KMS-11 (cell line): ENCODE results near the gene EMP1.

ENCODE experiments used
- H2AFZ ChIP-seq: fragments of 200-600 bp; sonication (generic); 2 replicates; pipeline ENCODE4 v1.6.1; 2016; ENCODE audit warnings: antibody characterized with exemption, mixed run types, low read depth
- H3K27ac ChIP-seq: fragments of 200-600 bp; sonication (generic); 2 replicates; pipeline ENCODE4 v1.6.1; 2016; ENCODE audit warnings: mild to moderate bottlenecking, mixed run types
- H3K27me3 ChIP-seq: fragments of 200-600 bp; sonication (generic); 2 replicates; pipeline ENCODE4 v1.6.1; 2017; ENCODE audit warnings: mild to moderate bottlenecking, low read depth, mixed run types, moderate library complexity; ENCODE audit not compliant: insufficient read depth
- H3K36me3 ChIP-seq: fragments of 200-600 bp; sonication (generic); 2 replicates; pipeline ENCODE4 v1.6.1; 2017; ENCODE audit warnings: mild to moderate bottlenecking, mixed run types; ENCODE audit not compliant: insufficient read depth
- H3K4me1 ChIP-seq: fragments of 200-600 bp; sonication (generic); 2 replicates; pipeline ENCODE4 v1.6.1; 2016; ENCODE audit warnings: mild to moderate bottlenecking, low read depth, mixed run types; ENCODE audit not compliant: poor library complexity, severe bottlenecking
- H3K4me2 ChIP-seq: fragments of 200-600 bp; sonication (generic); 2 replicates; pipeline ENCODE4 v1.7.0; 2016; ENCODE audit warnings: mild to moderate bottlenecking, mixed run types
- H3K4me3 ChIP-seq: fragments of 200-600 bp; sonication (generic); IDR thresholded peaks from 2 replicates; pipeline ENCODE4 v1.6.1; 2017; ENCODE audit warnings: low read depth, low read length, mixed read lengths; ENCODE audit not compliant: insufficient read depth
- H3K79me2 ChIP-seq: fragments of 200-600 bp; sonication (generic); 2 replicates; pipeline ENCODE4 v1.6.1; 2016; ENCODE audit warnings: low read depth, mixed run types; ENCODE audit not compliant: insufficient read depth
- H3K9ac ChIP-seq: fragments of 200-600 bp; sonication (generic); 2 replicates; pipeline ENCODE4 v1.6.1; 2016; ENCODE audit warnings: mild to moderate bottlenecking, mixed run types
- H4K20me1 ChIP-seq: fragments of 200-600 bp; sonication (generic); 2 replicates; pipeline ENCODE4 v1.6.1; 2016; ENCODE audit warnings: mild to moderate bottlenecking, mixed run types; ENCODE audit not compliant: insufficient read depth
- TF ChIP-seq, protein P1 (sequence below): fragments of 200-600 bp; sonication (generic); conservative IDR thresholded peaks from 2 replicates; pipeline ENCODE4 v1.6.1; 2017; ENCODE audit warnings: low read depth, mild to moderate bottlenecking, antibody characterized with exemption, low read length, moderate library complexity, mixed read lengths

Gene EMP1

DNA sequence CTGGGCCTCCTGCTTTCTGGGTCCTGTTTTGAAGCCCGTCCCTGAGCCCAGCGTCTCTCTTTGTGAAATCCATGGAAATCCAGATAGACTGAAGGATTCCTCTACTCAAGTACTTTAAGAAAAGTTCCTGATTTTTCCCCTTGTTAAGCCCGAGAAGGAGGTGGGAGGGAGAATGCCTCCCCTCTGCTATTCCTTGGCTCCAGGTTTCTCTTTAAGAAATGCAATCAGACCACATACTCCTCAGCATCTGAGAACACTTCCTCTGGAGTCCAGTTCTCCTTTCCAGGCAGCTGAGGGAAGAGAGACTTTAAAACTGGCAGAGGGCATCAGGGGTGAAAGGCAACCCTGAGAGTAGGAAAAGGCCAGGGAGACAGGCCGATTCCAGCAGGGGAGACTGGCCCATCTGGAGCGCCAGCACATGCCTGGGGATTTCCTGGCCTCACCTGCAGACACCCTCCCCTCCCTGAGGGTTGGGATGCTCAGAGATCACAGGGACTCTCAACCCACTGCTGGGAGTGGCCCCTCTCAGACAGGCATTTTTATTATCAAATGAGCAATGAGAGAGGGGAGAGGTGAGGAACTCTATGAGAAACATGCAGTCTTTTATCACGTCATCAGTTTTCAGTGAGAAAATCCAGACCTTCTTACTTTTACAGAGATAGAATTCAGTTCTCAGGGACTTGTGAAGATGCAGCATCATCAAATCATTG lies 2.0 kb upstream of the EMP1 start:
- H3K27me3 ChIP-seq = no peaks in the 10 kb centered on the region
- H2AFZ ChIP-seq = no peak overlapping the region
- no peak overlapping the region for H3K4me3 ChIP-seq
- no peak overlapping the region for H3K27ac ChIP-seq
- no peaks in the 10 kb centered on the region for H3K4me1 ChIP-seq
- H3K79me2 ChIP-seq = no peaks in the 10 kb centered on the region
- no peaks in the 10 kb centered on the region for H3K36me3 ChIP-seq
- H4K20me1 ChIP-seq = no peaks in the 10 kb centered on the region
- no peak overlapping the region for H3K9ac ChIP-seq
- TF ChIP-seq, protein P1, sequence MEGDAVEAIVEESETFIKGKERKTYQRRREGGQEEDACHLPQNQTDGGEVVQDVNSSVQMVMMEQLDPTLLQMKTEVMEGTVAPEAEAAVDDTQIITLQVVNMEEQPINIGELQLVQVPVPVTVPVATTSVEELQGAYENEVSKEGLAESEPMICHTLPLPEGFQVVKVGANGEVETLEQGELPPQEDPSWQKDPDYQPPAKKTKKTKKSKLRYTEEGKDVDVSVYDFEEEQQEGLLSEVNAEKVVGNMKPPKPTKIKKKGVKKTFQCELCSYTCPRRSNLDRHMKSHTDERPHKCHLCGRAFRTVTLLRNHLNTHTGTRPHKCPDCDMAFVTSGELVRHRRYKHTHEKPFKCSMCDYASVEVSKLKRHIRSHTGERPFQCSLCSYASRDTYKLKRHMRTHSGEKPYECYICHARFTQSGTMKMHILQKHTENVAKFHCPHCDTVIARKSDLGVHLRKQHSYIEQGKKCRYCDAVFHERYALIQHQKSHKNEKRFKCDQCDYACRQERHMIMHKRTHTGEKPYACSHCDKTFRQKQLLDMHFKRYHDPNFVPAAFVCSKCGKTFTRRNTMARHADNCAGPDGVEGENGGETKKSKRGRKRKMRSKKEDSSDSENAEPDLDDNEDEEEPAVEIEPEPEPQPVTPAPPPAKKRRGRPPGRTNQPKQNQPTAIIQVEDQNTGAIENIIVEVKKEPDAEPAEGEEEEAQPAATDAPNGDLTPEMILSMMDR = no peak
- H3K4me2 ChIP-seq = no peak overlapping the region

DNA sequence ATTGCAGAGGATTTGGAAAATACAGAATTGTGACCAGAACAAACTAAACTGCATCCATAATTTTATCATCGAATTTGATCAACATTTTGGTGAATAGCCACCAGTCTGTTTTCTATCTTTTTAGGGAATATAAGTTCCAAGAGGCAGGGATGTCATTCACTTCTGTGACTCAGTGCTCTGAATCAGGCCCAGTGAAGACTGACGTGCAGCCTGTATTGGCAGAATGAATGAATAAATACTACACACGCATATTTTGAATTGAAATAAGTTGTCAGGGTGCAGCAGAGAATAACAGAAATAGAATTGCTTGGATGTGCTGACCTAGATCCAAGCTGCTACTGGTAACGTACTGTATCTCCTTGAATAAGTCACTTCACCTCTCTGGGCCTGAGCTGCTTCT lies 1.3 kb upstream of the EMP1 start:
- Histone ChIP-seq H3K27ac (no peak overlapping the region), H3K4me3 (no peak overlapping the region), H4K20me1 (no peaks in the 10 kb centered on the region), H3K27me3 (no peaks in the 10 kb centered on the region), H3K4me2 (no peak overlapping the region), H3K79me2 (no peaks in the 10 kb centered on the region), H3K4me1 (no peaks in the 10 kb centered on the region), H2AFZ (no peak overlapping the region), H3K36me3 (no peaks in the 10 kb centered on the region), H3K9ac (no peak overlapping the region)
- TF ChIP-seq, protein P1 = no peak

DNA sequence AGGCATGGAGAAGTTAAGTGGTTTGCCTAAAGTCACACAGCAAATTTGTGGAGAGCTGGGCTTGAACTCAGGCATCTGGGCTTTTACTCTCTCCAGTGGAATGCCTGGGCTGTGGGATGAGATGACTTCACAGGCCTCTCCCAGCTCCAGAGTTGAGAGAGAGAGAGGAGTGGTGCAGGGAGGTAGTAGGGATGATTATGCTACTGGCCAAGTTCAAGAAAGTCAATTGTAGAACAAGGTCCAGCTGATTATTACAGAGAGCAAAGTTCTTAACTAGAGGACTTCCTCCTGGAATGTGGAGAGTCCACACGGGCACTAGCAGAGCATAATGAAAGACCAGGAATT lies 769 bp upstream of the EMP1 start:
- Histone ChIP-seq H3K27ac (no peak overlapping the region), H3K36me3 (no peaks in the 10 kb centered on the region), H3K9ac (no peak overlapping the region), H3K4me1 (no peaks in the 10 kb centered on the region), H3K4me2 (no peak overlapping the region), H3K4me3 (no peak overlapping the region), H3K27me3 (no peaks in the 10 kb centered on the region), H3K79me2 (no peaks in the 10 kb centered on the region), H2AFZ (no peak overlapping the region), H4K20me1 (no peaks in the 10 kb centered on the region)
- TF ChIP-seq, protein P1 = no peak

DNA sequence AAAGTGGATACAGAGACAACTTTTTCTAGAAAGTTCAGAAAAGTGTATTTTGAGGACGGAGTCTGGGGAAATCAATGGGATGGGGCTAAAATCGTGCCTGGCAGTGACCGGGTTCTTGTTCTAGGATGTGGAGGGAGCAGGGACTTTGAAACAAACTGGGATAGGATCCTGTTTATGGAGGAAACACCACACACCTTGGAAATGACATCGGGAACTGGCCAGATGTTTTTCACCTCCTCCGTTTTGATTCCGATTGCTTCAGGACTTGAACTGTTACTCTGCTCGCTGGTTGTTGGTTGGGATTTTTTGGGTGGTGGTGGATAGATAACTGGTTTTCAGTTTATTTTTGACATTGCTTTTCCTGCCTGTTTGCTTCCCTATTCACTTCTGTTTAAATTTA lies 506 bp downstream of the EMP1 start:
- Histone ChIP-seq H3K4me2 (no peak overlapping the region), H3K9ac (no peak overlapping the region), H3K27ac (no peak overlapping the region)

More for the DNA sequence above, 506 bp downstream of the EMP1 start:
- H3K4me3 ChIP-seq = no peak overlapping the region
- H4K20me1 ChIP-seq = no peaks in the 10 kb centered on the region
- H3K4me1 ChIP-seq = no peaks in the 10 kb centered on the region
- H3K27me3 ChIP-seq = no peaks in the 10 kb centered on the region
- no peaks in the 10 kb centered on the region for H3K79me2 ChIP-seq
- H3K36me3 ChIP-seq = no peaks in the 10 kb centered on the region
- TF ChIP-seq, protein P1 = no peak
- no peak overlapping the region for H2AFZ ChIP-seq
